ENCODE measurements around the gene HRAS. TPM values are rescaled to one million over a fixed set of nuclear protein-coding genes. Genes with fewer than 3 reads are reported as not detected.

Gene HRAS
- total and polyA plus RNA-seq, 7 donors: 43.6 to 76.2 (median 56.3) TPM

DNA sequence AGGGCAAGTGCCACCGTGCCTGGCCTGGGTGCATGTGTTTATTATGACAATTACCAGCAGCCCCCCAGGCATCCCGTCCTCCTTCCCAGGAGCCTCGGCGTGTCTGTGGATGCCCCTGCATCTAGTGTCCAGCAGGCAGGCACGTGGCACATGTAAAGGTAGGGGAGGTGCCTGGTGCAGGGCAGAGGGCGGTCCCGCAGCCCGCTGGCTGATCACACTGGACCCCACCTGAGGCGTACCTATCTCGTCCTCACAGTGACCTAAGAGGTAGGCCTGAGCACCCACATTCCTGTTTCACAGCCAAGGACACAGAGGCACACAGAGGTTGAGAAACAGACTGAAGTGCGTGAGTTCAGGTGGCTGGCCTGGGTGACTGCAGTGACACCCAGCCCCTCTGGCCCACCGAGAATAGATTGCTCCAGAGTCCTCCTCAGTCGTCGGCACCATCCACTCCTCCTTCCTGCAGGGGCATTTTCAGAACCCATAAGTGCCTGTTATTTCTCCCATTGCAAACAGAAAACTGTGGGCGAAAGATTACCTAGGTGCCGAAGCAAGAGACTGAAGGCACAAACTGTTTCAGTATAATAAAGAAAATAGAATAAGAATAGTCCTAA, 37.9 kb upstream of the HRAS start:
- 79 to 91% (median 89%) methylated on average over 16 of the region's 16 CpGs for WGBS, 3 donors
- ATAC-seq (no peak), DNase-seq (no peak)
- intact Hi-C loops (cut with DNase I): loop anchor here in 1 of 2 donors (10.0 kb wide), 1 partner anchor 122 kb away; the partner anchor contains the start of genes DEAF1 and TMEM80
- peaks cover 27% of the 10 kb centered on the region for H3K4me1 ChIP-seq
- TF ChIP-seq, protein P1, sequence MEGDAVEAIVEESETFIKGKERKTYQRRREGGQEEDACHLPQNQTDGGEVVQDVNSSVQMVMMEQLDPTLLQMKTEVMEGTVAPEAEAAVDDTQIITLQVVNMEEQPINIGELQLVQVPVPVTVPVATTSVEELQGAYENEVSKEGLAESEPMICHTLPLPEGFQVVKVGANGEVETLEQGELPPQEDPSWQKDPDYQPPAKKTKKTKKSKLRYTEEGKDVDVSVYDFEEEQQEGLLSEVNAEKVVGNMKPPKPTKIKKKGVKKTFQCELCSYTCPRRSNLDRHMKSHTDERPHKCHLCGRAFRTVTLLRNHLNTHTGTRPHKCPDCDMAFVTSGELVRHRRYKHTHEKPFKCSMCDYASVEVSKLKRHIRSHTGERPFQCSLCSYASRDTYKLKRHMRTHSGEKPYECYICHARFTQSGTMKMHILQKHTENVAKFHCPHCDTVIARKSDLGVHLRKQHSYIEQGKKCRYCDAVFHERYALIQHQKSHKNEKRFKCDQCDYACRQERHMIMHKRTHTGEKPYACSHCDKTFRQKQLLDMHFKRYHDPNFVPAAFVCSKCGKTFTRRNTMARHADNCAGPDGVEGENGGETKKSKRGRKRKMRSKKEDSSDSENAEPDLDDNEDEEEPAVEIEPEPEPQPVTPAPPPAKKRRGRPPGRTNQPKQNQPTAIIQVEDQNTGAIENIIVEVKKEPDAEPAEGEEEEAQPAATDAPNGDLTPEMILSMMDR (IDR thresholded peaks at IDR 0.05): no peak
- no peak overlapping the region for H3K27ac ChIP-seq
- no peaks in the 10 kb centered on the region for H3K36me3 ChIP-seq (ENCODE audit: insufficient read depth in 1 of 2, low read depth in 1 of 2)
- no peak overlapping the region for H3K4me3 ChIP-seq
- no peaks in the 10 kb centered on the region for H3K9me3 ChIP-seq
- no peaks in the 10 kb centered on the region for H3K27me3 ChIP-seq (ENCODE audit: insufficient read depth in 3 of 3, low read length in 2 of 3)

DNA sequence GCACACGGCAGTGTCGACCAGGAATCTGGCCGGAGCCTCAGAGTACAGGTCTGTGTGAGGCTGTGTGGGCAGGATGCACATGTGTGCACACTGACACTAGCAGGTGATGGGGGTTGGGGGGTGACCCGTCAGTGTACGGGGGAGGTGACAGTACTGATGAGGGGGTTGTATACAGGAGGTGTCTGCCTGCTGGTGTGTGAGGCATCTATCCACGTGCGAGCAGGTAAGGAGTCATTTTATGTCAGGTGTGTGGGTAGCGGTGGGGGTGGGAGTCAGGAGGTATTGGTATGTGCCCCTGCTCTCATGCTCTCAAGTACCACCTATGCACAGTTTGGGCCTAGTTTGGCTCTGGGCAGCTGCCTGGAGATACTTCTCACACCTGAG, 36.4 kb upstream of the HRAS start:
- Histone ChIP-seq H3K27ac (no peak overlapping the region), H3K27me3 (ENCODE audit: insufficient read depth in 3 of 3, low read length in 2 of 3) (no peaks in the 10 kb centered on the region), H3K4me3 (no peak overlapping the region), H3K36me3 (ENCODE audit: insufficient read depth in 1 of 2, low read depth in 1 of 2) (no peaks in the 10 kb centered on the region), H3K4me1 (peaks cover 17% of the 10 kb centered on the region), H3K9me3 (no peaks in the 10 kb centered on the region)
- intact Hi-C loops (cut with DNase I): loop anchor here in 1 of 2 donors (10.0 kb wide), 1 partner anchor 123 kb away; the partner anchor contains the start of genes DEAF1 and TMEM80
- no peak for DNase-seq
- no peak for ATAC-seq
- TF ChIP-seq, protein P1 (IDR thresholded peaks at IDR 0.05): no peak
- 71 to 74% (median 71%) methylated on average over 8 of the region's 8 CpGs for WGBS, 3 donors

DNA sequence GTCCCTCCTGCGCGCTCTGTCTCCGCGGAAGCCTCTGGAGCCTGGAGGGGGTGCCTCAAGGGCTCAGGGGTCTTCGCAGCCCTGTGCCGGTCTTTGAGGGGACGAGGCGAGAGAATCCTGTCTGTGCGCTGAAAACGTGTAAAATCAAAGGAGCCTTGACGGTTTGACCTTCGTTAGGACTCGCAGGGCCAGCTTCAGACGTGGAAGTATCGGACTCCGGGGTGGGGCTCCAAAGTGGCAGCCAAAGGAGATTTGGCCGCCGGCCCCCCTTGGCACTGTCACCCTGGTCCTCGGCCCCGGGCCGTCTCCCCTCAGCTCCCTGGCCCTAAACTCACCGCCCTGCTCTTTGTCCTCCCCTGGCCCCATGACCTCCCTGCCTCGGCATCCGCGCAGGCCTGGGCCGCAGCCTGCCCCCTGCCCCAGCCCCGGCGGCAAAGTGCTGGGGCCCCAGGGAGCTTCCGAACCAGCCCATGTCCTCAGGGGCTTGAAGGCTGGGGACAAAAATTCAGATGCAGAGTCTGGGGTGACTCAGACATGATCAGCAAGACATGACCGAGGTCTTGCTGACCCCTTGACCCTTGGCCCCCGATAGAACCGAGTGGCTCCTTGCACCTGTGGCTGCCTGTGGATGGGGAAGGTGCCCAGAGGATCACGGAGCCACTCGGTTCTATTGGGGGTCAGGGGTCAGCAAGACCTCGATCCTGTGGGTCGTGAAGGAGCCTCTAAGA, 33.9 kb upstream of the HRAS start:
- Histone ChIP-seq H3K27ac (peak overlapping the region; percentile 88), H3K27me3 (ENCODE audit: insufficient read depth in 3 of 3, low read length in 2 of 3) (no peaks in the 10 kb centered on the region), H3K9me3 (no peaks in the 10 kb centered on the region), H3K36me3 (ENCODE audit: insufficient read depth in 1 of 2, low read depth in 1 of 2) (no peaks in the 10 kb centered on the region), H3K4me1 (peaks cover 10% of the 10 kb centered on the region), H3K4me3 (peak overlapping the region; percentile 75)
- peak in 1 of 4 donors; percentile 24 for ATAC-seq
- DNase-seq: peak; percentile 52 to 73
- TF ChIP-seq, protein P1 (IDR thresholded peaks at IDR 0.05): no peak
- intact Hi-C loops (cut with DNase I): no loop called here
- WGBS, 3 donors: 14 to 31% (median 19%) methylated on average over 31 to 36 of the region's 36 CpGs

DNA sequence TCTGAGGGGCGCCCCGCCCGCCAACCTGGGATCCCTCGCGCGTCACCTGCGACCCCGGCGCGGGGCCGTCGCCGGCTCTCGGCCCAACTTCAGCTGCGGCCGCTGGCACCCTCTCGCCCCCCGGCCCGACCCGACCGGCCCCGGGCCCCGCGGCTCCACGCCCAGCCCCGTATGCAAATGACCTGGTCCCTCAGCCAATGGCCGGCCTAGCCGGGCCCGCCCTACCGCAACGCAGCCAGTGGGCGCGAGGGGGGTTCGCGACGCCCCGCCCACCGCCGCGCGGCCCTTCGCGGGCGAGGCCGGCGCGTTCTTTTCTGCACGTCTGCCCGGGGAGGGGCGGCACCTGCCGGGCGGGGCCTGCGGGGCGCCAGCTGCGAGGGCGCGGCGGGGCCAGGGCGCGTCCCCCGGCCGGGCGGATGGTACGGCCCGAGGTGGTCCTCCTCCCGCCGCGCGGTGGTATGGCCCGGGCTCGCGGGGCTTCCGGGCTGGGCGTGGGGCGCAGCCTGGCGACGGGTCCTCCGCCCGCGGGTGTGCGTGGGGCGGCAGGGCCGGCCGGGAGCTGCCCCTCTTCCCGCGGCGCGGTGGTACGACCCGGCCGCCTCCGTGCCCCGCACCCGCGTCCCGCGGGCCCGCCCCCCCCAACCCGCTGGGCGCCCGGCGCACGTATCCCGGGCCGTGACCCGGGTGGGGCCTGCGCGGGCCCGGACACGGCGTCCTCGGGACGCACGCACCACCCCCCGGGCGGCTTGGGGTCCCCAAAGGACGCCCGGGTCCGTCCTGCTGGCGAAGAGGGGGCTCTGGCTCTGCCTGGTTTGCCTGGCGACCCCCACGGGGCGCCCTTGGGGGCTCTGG, 33.2 kb upstream of the HRAS start:
- peak overlapping the region; percentile 75 for H3K4me3 ChIP-seq
- TF ChIP-seq, protein P1 (IDR thresholded peaks at IDR 0.05): no peak
- H3K27ac ChIP-seq: peak overlapping the region; percentile 88
- no peaks in the 10 kb centered on the region for H3K9me3 ChIP-seq
- H3K4me1 ChIP-seq: peaks cover 9% of the 10 kb centered on the region
- ATAC-seq (peak; percentile 94 to 95 (median 94)), DNase-seq (peak; percentile 94 to 97)
- intact Hi-C loops (cut with DNase I): no loop called here
- no peaks in the 10 kb centered on the region for H3K27me3 ChIP-seq (ENCODE audit: insufficient read depth in 3 of 3, low read length in 2 of 3)
- WGBS, 3 donors: 1% methylated on average over 76 to 123 of the region's 123 CpGs
- H3K36me3 ChIP-seq (ENCODE audit: insufficient read depth in 1 of 2, low read depth in 1 of 2): no peaks in the 10 kb centered on the region
